Islet of Langerhans (tissue), 1 donor: ENCODE measurements around the gene NIM1K.
"Not testable (repeated sequence)": the region's sequence is repeated elsewhere in the genome, so short reads cannot be mapped to it uniquely, and the experiment has no call there.

Source experiments
- FAIRE-seq: peaks from one replicate; lab custom pipeline; 2011; peaks lifted over from hg19 to GRCh38; lab: Jason Lieb, UNC

NIM1K gene

GRCh38 chr5:43230707-43231106 is 38.7 kb downstream of the NIM1K start:
- FAIRE-seq, result no peak

- FAIRE-seq, result no peak
Observed at GRCh38 chr5:43231977-43232376, 40.0 kb downstream of the NIM1K start.

DNA sequence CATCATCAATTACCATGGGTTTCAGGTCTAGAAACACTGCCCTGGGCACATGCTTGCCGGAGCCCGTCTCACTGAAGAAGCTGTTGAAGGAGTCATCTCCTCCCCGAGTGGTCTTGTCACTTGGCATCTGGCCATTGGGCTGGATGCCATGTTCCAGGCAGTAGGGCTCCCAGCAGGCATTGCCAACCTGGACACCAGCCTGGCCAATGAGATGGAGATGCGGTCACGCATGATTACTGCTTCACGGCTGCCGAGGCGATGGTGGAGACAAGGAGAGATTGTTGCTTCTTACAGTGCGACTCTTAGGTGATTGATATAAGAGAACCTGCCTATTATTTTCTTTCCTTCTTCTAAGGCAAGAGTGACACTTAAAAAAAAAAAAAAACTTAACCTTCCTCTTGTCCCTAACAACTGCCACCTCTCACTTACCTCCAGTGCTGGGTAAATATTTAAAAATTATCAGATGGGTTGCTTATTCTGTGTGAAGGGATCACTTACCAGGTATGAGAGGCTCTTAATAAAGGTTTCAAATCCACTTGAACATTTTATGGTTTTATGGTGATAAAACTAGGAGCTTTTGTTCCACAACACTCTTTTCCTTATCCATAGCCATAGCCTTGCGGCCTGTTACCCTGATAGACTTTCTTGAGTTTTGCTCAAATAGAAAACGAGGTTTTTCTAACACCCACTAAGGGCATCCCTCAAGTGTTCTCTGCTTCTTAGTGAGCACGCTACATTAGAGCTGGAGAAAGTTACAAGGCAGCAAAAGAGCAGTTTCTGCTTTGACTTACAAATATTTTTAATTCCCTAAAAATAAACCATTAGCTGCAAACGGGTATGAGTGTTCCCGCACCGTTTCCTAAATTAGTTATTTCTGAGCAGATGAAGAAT is 41.2 kb downstream of the NIM1K start:
- no peak for FAIRE-seq

GRCh38 chr5:43233946-43234345 is 41.9 kb downstream of the NIM1K start:
- no peak for FAIRE-seq

- FAIRE-seq, result no peak
Observed at GRCh38 chr5:43236653-43237355, 44.8 kb downstream of the NIM1K start.

GRCh38 chr5:43242196-43242595 is 50.2 kb downstream of the NIM1K start:
- FAIRE-seq, result no peak

- FAIRE-seq, result no peak
Observed at GRCh38 chr5:43243270-43243669, 51.2 kb downstream of the NIM1K start.

GRCh38 chr5:43244823-43245565 is 53.0 kb downstream of the NIM1K start:
- FAIRE-seq, result no peak

DNA sequence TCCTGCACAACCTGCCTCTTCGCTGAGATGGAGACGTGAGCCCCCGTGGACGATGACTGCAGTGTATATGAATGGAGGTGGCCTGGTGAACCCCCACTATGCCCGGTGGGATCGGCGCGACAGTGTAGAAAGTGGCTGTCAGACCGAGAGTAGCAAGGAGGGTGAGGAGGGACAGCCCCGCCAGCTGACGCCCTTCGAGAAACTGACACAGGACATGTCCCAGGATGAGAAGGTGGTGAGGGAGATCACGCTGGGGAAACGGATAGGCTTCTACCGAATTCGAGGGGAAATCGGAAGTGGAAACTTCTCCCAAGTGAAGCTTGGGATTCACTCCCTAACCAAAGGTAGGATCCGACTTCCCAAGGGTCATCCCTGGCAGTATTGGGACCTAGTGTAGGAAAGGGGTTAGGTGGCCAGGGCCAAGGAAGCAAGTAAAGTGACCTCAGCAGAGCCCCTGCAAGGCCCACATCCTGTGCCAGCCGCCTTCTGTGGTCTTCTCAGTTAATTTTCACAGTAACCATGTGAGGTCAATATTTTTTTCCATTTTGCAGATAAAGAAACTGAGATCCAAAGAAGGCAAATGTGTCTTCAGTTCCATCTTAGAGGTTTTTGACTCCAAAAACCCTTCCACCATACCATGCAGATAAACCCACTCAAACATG is 53.8 kb downstream of the NIM1K start:
- FAIRE-seq, result no peak

DNA sequence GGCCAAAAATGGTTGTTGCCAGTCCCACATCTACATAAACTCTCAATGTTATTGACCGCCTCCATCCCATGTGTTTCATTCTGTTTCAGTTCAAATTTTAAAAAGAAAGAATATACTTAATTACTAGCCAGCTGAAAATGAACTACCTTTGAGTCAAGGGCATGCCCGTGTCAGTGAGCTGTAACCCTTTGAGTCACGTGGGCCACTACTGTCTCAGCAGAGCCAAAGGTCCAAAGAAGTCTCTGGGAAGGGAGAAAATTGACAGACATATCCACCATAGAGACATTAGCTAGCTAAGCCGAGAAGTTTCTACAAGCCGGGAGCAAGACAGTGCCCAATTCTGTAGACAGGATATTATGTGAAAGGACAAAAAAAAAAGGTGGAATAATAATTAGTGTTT is 59.7 kb downstream of the NIM1K start:
- no peak for FAIRE-seq

DNA sequence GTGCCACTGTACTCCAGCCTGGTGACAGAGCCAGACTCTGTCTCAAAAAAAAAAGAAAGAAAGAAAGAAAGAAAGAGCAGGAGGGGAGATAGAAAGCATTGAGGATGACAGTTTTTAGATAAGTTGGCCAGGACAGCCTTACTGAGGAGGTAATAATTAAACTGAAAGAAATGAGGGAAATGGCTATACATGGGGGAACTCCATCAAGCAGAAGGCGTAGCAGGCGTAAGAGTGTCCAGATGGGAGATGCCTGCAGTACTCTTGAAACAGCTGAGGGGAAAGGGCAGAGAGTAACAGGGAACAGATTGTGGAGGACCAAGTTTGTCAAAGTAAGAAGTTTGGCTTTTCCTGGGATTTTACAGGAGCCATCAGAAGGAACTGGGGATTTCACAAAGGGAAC is 63.7 kb downstream of the NIM1K start:
- FAIRE-seq, result no peak

DNA sequence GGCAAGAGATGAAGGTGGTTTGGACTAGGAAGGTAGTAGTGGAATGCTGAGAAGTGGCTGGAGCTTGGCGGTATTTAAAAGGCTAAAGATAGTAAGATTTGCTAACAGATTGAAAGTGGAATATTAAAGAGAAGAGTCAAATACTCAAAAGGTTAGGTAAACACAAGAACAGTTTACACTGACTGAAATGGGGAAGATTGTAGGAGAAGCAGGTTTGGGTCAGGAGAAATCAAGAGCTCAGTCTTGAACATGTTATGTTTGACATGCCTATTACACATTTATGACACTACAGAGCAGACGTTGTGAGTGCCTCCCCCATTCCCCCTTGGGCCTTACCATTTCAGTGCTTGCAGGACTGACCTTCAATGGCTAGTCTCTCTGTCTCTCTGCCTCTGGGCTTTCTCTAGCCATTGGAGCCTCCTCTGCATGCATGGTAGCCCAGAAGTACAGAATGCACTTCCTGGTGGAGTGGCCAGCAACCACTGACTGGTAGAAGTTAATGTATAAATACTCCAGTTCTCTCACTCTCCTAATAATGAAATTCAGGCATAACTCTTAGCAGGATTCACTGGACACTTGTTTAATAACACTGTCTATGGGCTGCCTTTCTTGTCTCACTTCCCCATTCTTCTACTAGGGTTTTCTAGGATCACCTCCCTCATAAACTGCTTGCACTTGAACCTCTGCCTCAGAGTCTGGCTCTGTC is 64.4 kb downstream of the NIM1K start:
- FAIRE-seq, result no peak

DNA sequence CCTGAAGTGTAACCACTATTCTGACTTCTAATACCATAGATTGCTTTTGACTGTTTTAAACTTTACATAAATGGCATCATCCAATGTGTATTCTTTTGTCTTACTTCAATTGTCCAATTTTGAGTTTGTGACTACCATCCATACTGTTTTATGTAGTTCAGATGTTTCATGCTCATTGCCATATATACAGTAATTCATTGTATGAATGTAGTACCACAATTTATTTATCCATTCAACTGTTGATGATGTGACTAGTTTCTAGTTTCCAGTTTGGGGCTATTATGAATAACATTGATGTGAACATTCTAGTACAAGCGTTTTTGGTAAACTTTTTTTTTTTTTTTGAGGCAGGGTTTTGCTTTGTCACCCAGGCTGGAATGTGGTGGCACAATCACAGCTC is 66.1 kb downstream of the NIM1K start:
- no peak for FAIRE-seq

DNA sequence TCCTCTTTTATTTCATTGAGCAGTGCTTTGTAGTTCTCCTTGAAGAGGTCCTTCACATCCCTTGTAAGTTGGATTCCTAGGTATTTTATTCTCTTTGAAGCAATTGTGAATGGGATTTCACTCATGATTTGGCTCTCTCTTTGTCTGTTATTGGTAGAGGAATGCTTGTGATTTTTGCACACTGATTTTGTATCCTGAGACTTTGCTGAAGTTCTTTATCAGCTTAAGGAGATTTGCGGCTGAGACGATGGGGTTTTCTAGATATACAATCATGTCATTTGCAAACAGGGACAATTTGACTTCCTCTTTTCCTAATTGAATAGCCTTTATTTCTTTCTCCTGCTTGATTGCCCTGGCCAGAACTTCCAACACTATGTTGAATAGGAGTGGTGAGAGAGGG is 70.2 kb downstream of the NIM1K start:
- FAIRE-seq, result not testable (repeated sequence)

GRCh38 chr5:43268188-43268820 is 76.3 kb downstream of the NIM1K start:
- FAIRE-seq, result no peak

GRCh38 chr5:43270645-43271044 is 78.6 kb downstream of the NIM1K start:
- FAIRE-seq, result no peak

DNA sequence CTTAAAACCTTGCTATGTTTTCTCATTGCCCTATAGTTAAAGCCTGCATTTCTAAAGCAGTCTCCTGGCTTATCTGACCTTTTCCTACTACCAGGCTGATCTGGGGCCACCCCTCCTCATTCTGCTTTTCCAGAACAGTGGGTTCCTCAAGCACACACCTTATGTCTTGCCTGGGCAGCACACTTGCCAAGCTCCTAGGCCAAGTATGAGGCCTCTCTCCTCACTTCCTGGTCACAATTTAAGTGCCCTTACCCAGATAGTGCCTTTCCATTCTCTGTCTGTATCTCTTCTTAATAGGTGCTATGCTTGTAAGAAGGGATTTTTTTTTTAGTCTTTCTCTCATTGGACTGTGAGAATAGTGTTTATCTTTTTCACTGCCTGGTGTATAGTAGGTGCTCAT is 81.5 kb downstream of the NIM1K start:
- no peak for FAIRE-seq

DNA sequence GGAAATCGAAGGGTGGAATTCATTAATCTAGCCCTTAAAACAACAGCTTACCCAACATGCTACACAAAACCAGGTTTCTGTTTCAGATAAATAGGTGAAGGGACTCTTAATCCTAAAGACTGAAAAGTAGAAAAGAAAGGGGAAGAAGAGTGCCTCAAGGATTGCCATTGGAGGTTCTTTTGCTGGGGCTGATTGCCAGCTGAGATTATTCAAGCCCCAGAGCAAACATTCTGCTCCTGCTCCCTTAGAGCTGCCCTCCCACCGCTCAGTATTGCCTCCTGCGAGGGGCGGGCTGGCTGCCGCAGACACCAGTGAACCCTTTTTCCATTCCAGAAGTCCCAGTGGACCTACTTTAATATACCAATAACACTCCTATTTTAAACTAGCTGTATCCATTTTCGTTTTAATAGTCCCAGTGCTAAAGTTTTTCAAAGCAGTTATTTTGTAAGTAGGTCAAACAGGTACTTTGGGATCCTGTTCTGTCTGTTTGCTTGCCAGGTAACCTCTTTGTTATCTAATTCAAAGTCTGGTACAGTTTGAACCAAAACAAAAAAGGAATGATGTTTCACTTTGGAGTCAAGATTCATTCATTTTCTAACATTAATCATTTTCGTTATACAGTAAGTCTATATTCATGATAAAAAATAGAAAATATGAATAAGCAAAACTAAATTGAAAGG is 82.5 kb downstream of the NIM1K start:
- FAIRE-seq, result no peak

DNA sequence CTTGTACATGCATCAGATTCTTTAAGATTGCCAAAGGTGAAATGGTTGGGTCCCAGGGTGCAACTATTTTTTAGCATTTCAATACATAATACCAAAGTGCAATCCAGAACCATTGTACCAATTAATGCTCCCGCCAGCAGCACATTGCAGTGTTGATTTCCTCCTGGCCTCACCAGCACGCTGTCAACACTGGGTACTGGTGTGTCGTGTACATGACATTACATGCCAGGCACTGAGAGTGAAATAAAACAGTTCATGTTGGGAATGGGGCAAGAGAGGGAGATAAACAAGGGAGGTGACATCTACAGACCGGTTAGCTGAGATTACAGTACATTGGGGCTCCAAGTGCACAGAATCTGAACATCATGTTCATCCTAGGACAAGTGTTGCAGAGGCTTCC is 83.4 kb downstream of the NIM1K start:
- no peak for FAIRE-seq

DNA sequence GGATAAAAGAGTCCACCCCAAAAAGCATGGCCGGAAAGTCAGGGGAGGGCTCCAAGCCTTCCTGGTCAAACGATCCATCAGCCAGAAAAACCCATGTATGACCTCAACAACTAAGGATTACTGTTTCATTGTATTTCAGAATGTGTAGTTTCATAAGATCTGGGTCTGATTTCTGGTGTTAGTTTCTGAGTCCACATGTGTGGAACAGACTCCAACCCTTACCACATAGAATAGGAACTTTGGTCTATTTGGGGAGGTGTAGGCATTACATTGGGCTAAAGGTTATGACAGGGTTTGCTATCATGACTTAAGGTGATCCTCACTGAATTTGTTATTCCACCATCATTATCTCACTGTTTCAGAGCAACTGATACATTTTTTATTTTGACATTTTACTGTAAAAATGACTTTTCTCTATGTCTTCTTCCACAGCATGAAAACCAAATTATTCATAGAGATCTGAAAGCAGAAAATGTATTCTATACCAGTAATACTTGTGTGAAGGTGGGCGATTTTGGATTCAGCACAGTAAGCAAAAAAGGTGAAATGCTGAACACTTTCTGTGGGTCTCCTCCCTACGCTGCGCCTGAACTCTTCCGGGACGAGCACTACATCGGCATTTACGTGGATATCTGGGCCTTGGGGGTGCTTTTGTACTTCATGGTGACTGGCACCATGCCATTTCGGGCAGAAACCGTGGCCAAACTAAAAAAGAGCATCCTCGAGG is 87.7 kb downstream of the NIM1K start:
- FAIRE-seq, result no peak
